ENCODE data around the gene CDH4. TPM values are rescaled to one million over a fixed set of nuclear protein-coding genes. Genes with fewer than 3 reads are reported as not detected.

CDH4 gene
- total RNA-seq, 1 experiment from 2014 or later, result 5.3 TPM

DNA sequence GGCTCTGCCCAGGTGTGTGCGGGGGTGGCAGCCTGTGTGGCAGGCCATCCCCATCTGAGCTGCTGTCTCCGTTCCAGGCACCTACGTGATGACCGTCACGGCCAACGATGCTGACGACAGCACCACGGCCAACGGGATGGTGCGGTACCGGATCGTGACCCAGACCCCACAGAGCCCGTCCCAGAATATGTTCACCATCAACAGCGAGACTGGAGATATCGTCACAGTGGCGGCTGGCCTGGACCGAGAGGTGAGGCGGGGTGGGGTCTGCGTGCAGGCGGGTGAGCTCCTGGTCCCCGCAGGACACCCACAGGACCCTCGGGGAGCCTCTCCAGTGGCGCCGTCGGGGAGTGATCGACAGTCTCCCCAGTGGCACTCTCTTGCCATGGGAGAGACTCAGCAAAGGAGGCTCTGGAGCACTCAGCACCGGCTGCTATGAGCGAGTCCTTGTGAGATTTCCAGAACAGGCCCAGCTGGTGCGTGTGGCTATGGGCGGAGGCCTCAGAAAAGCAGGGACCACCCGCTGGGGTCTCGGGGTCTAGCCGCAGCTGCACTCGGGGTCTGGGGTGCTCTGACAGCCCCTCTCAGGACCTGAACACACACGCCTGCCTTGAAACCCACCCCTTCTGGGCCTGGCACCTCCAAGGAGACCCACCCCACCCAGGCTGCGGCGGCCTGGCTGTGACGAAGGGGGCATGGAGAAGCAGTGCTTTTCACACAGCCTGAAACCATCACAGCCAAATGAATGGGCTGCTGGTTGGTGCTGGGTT, 621.8 kb downstream of the CDH4 start:
- Mint-ChIP-seq H3K9me3 (peaks cover 12% of the 10 kb centered on the region), H3K4me1 (no peaks in the 10 kb centered on the region), H3K4me3 (no peak overlapping the region), H3K36me3 (peaks cover 6% of the 10 kb centered on the region), H3K27me3 (ENCODE audit: low read depth) (peaks cover 3% of the 10 kb centered on the region), H3K27ac (no peak overlapping the region)
- no peak for DNase-seq (ENCODE audit: low spot score)
- TF ChIP-seq ZNF396 (CRISPR knock-in tag; IDR thresholded peaks at IDR 0.05; ENCODE audit: borderline replicate concordance) (no peak), ESRRA (CRISPR knock-in tag; IDR thresholded peaks at IDR 0.05; ENCODE audit: borderline replicate concordance) (no peak), TEAD1 (CRISPR knock-in tag; IDR thresholded peaks at IDR 0.05) (no peak), OVOL2 (CRISPR knock-in tag; IDR thresholded peaks at IDR 0.05; ENCODE audit: borderline replicate concordance) (no peak), CBFB (CRISPR knock-in tag; IDR thresholded peaks at IDR 0.05; ENCODE audit: low read depth) (no peak), GTF2I (CRISPR knock-in tag; conservative IDR thresholded peaks at IDR 0.05) (no peak), ELF4 (CRISPR knock-in tag; IDR thresholded peaks at IDR 0.05; ENCODE audit: low read depth) (no peak), HMGA2 (CRISPR knock-in tag; IDR thresholded peaks at IDR 0.05) (no peak), ETV6 (CRISPR knock-in tag; IDR thresholded peaks at IDR 0.05) (no peak), ZNF232 (CRISPR knock-in tag; IDR thresholded peaks at IDR 0.05) (no peak), ZNF317 (CRISPR knock-in tag; IDR thresholded peaks at IDR 0.05; ENCODE audit: borderline replicate concordance, low read depth) (no peak)
- TF ChIP-seq, protein P1, sequence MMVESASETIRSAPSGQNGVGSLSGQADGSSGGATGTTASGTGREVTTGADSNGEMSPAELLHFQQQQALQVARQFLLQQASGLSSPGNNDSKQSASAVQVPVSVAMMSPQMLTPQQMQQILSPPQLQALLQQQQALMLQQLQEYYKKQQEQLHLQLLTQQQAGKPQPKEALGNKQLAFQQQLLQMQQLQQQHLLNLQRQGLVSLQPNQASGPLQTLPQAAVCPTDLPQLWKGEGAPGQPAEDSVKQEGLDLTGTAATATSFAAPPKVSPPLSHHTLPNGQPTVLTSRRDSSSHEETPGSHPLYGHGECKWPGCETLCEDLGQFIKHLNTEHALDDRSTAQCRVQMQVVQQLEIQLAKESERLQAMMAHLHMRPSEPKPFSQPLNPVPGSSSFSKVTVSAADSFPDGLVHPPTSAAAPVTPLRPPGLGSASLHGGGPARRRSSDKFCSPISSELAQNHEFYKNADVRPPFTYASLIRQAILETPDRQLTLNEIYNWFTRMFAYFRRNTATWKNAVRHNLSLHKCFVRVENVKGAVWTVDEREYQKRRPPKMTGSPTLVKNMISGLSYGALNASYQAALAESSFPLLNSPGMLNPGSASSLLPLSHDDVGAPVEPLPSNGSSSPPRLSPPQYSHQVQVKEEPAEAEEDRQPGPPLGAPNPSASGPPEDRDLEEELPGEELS (CRISPR knock-in tag; IDR thresholded peaks at IDR 0.05), result no peak
- TF ChIP-seq, protein P2, sequence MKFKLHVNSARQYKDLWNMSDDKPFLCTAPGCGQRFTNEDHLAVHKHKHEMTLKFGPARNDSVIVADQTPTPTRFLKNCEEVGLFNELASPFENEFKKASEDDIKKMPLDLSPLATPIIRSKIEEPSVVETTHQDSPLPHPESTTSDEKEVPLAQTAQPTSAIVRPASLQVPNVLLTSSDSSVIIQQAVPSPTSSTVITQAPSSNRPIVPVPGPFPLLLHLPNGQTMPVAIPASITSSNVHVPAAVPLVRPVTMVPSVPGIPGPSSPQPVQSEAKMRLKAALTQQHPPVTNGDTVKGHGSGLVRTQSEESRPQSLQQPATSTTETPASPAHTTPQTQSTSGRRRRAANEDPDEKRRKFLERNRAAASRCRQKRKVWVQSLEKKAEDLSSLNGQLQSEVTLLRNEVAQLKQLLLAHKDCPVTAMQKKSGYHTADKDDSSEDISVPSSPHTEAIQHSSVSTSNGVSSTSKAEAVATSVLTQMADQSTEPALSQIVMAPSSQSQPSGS (CRISPR knock-in tag; IDR thresholded peaks at IDR 0.05; ENCODE audit: borderline replicate concordance, low read depth), result no peak
- TF ChIP-seq, protein P3, sequence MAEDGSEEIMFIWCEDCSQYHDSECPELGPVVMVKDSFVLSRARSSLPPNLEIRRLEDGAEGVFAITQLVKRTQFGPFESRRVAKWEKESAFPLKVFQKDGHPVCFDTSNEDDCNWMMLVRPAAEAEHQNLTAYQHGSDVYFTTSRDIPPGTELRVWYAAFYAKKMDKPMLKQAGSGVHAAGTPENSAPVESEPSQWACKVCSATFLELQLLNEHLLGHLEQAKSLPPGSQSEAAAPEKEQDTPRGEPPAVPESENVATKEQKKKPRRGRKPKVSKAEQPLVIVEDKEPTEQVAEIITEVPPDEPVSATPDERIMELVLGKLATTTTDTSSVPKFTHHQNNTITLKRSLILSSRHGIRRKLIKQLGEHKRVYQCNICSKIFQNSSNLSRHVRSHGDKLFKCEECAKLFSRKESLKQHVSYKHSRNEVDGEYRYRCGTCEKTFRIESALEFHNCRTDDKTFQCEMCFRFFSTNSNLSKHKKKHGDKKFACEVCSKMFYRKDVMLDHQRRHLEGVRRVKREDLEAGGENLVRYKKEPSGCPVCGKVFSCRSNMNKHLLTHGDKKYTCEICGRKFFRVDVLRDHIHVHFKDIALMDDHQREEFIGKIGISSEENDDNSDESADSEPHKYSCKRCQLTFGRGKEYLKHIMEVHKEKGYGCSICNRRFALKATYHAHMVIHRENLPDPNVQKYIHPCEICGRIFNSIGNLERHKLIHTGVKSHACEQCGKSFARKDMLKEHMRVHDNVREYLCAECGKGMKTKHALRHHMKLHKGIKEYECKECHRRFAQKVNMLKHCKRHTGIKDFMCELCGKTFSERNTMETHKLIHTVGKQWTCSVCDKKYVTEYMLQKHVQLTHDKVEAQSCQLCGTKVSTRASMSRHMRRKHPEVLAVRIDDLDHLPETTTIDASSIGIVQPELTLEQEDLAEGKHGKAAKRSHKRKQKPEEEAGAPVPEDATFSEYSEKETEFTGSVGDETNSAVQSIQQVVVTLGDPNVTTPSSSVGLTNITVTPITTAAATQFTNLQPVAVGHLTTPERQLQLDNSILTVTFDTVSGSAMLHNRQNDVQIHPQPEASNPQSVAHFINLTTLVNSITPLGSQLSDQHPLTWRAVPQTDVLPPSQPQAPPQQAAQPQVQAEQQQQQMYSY (CRISPR knock-in tag; IDR thresholded peaks at IDR 0.05), result no peak
- TF ChIP-seq, protein P4, sequence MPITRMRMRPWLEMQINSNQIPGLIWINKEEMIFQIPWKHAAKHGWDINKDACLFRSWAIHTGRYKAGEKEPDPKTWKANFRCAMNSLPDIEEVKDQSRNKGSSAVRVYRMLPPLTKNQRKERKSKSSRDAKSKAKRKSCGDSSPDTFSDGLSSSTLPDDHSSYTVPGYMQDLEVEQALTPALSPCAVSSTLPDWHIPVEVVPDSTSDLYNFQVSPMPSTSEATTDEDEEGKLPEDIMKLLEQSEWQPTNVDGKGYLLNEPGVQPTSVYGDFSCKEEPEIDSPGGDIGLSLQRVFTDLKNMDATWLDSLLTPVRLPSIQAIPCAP (CRISPR knock-in tag; IDR thresholded peaks at IDR 0.05), result no peak
- TF ChIP-seq, protein P5, sequence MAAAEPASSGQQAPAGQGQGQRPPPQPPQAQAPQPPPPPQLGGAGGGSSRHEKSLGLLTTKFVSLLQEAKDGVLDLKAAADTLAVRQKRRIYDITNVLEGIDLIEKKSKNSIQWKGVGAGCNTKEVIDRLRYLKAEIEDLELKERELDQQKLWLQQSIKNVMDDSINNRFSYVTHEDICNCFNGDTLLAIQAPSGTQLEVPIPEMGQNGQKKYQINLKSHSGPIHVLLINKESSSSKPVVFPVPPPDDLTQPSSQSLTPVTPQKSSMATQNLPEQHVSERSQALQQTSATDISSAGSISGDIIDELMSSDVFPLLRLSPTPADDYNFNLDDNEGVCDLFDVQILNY (CRISPR knock-in tag; IDR thresholded peaks at IDR 0.05), result no peak
- TF ChIP-seq, protein P6, sequence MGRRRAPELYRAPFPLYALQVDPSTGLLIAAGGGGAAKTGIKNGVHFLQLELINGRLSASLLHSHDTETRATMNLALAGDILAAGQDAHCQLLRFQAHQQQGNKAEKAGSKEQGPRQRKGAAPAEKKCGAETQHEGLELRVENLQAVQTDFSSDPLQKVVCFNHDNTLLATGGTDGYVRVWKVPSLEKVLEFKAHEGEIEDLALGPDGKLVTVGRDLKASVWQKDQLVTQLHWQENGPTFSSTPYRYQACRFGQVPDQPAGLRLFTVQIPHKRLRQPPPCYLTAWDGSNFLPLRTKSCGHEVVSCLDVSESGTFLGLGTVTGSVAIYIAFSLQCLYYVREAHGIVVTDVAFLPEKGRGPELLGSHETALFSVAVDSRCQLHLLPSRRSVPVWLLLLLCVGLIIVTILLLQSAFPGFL (CRISPR knock-in tag; IDR thresholded peaks at IDR 0.05; ENCODE audit: borderline replicate concordance), result no peak
- ChIA-PET POLR2A (no interaction called here), CTCF (interaction anchor here (1.0 to 4.7 kb wide), 7 partner anchors 13 to 229 kb away, joined by 3 to 43 read pairs (median 4); no protein-coding TSS in a partner anchor)
- ATAC-seq, result no peak
